ENCODE measurements around the gene LRRK1.

LRRK1 gene

GRCh38 chr15:101023501-101024072 is 104.4 kb downstream of the LRRK1 start:
- Histone ChIP-seq H3K36me3 (peaks cover 0 to 41% (median 19%) of the 10 kb centered on the region in 3 donors), H3K4me3 (no peak overlapping the region), H3K27me3 (no peaks in the 10 kb centered on the region), H3K4me1 (no peaks in the 10 kb centered on the region), H3K9me3 (no peaks in the 10 kb centered on the region), H3K27ac (no peak overlapping the region)
- DNase-seq: peak in 1 of 2 donors; percentile 19
- intact Hi-C loops (cut with DNase I; ENCODE audit: low total_unique reads): no loop called here
- no peak for TF ChIP-seq CTCF (IDR thresholded peaks at IDR 0.05)

DNA sequence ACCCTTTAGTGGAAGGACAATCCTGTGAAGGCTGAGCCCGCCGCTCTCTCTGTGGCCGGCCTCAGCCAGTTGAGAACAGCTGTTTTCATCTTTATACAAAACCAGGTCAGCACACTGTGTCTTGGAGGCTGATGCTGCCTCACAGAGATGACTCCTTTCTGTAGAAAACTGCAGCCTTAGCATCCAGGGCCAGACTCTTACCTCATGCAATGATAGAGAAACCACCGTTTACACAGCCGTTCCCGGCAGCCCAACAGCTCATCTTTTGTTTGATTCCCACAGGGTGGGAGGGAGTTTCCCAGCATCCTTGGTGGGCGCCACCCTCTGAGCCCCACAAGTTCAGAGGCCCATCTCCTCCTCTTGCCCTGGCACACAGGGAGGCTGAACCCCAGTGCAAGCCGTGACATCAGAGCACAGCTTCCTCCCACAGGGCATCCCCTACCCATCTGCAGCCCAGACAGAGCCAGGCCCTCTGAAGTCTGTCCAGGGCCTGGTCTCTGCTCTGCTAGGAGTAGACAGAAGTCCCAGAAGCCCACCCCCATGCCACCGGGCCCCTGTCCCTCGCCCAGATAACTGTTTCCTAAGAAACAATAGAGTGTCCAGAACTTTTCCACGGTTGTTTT is 105.0 kb downstream of the LRRK1 start:
- Histone ChIP-seq H3K9me3 (no peaks in the 10 kb centered on the region), H3K4me1 (no peaks in the 10 kb centered on the region), H3K36me3 (peaks cover 0 to 46% (median 19%) of the 10 kb centered on the region in 3 donors), H3K27ac (no peak overlapping the region), H3K4me3 (no peak overlapping the region), H3K27me3 (no peaks in the 10 kb centered on the region)
- DNase-seq: peak; percentile 44 to 64
- intact Hi-C loops (cut with DNase I; ENCODE audit: low total_unique reads): no loop called here
- no peak for TF ChIP-seq CTCF (IDR thresholded peaks at IDR 0.05)

- no peak overlapping the region for H3K4me3 ChIP-seq
- H3K36me3 ChIP-seq: peaks cover 0 to 53% (median 19%) of the 10 kb centered on the region in 3 donors
- DNase-seq: peak in 1 of 2 donors; percentile 55
- H3K27ac ChIP-seq: no peak overlapping the region
- no peak for TF ChIP-seq CTCF (IDR thresholded peaks at IDR 0.05)
- no peaks in the 10 kb centered on the region for H3K4me1 ChIP-seq
- no peaks in the 10 kb centered on the region for H3K9me3 ChIP-seq
- H3K27me3 ChIP-seq: no peaks in the 10 kb centered on the region
- intact Hi-C loops (cut with DNase I; ENCODE audit: low total_unique reads): no loop called here
Observed at GRCh38 chr15:101024706-101025500, 105.7 kb downstream of the LRRK1 start.

DNA sequence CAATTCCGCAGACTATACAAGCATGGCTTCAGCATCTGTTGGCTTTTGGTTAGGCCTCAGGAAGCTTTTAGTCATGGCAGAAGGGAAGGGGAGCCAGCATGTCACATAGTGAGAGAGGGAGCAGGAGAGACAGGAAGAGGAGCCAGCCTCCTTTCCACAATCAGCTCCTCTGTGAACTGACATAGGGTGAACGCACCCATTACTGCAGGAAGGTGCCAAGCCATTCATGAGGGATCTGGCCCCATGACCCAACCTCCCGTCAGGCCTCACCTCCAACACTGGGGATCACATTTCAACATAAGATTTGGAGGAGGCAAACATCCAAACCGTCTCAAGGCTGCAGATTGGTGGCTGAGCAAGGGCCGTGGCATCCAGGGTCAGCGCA is 106.3 kb downstream of the LRRK1 start:
- TF ChIP-seq CTCF (IDR thresholded peaks at IDR 0.05): no peak
- H3K9me3 ChIP-seq: no peaks in the 10 kb centered on the region
- no peak overlapping the region for H3K4me3 ChIP-seq
- no peak for DNase-seq
- no peaks in the 10 kb centered on the region for H3K4me1 ChIP-seq
- H3K27ac ChIP-seq: no peak overlapping the region
- H3K27me3 ChIP-seq: no peaks in the 10 kb centered on the region
- H3K36me3 ChIP-seq: peaks cover 0 to 59% (median 23%) of the 10 kb centered on the region in 3 donors
- intact Hi-C loops (cut with DNase I; ENCODE audit: low total_unique reads): no loop called here

DNA sequence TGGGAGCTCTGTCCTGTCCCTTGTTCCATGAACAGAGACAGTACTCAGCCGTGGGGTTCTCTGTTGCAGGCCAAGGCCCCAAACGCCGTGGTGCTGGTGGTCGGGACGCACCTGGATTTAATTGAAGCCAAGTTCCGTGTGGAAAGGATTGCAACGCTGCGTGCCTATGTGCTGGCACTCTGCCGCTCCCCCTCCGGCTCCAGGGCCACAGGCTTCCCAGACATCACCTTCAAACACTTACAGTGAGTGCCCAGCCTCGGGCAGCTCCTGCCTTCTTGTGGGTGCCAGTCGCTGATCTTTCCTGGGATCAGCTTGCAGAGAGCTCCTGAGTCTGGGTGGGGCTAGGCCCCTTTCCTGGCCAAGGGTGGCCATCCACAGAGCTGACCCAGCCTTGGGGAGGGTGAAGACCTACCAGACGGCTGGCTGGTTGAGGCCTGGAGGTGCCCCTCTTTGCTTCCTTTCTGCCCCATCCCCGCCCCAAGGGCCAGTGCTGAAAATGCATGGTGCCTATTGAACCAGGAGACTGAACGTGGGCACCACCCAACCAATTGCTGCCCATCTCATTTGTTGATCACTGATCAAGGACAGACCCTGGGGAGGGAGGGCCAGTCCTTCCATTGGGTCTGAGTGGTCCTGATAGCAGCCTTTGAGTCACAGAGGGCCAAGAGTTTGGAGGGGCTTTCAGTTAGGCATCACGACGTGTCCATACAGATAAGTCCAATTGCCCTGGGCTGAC is 106.9 kb downstream of the LRRK1 start:
- TF ChIP-seq CTCF (IDR thresholded peaks at IDR 0.05): no peak
- intact Hi-C loops (cut with DNase I; ENCODE audit: low total_unique reads): no loop called here
- Histone ChIP-seq H3K9me3 (no peaks in the 10 kb centered on the region), H3K4me1 (no peaks in the 10 kb centered on the region), H3K27ac (no peak overlapping the region), H3K36me3 (peaks cover 0 to 62% (median 23%) of the 10 kb centered on the region in 3 donors), H3K4me3 (no peak overlapping the region), H3K27me3 (no peaks in the 10 kb centered on the region)
- peak in 1 of 2 donors; percentile 55 for DNase-seq

Measured in tibial artery (tissue), 4 donors.